C4-2B (cell line): ENCODE measurements around the gene ZGRF1.

ENCODE experiments used
- ZFX ChIP-seq: fragments of 450-650 bp; IDR thresholded peaks from 2 replicates; pipeline ENCODE4 v1.6.1; 2017
- TF ChIP-seq, protein P1 (sequence below): fragments of 450-650 bp; conservative IDR thresholded peaks from 2 replicates; pipeline ENCODE4 v1.5.1; 2017; ENCODE audit warnings: mild to moderate bottlenecking

- TF ChIP-seq, protein P1, sequence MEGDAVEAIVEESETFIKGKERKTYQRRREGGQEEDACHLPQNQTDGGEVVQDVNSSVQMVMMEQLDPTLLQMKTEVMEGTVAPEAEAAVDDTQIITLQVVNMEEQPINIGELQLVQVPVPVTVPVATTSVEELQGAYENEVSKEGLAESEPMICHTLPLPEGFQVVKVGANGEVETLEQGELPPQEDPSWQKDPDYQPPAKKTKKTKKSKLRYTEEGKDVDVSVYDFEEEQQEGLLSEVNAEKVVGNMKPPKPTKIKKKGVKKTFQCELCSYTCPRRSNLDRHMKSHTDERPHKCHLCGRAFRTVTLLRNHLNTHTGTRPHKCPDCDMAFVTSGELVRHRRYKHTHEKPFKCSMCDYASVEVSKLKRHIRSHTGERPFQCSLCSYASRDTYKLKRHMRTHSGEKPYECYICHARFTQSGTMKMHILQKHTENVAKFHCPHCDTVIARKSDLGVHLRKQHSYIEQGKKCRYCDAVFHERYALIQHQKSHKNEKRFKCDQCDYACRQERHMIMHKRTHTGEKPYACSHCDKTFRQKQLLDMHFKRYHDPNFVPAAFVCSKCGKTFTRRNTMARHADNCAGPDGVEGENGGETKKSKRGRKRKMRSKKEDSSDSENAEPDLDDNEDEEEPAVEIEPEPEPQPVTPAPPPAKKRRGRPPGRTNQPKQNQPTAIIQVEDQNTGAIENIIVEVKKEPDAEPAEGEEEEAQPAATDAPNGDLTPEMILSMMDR, result no peak
- TF ChIP-seq ZFX, result no peak
Observed at GRCh38 chr4:112559053-112559452, 77.7 kb downstream of the ZGRF1 start.
